Activated gamma-delta T cell treated with Interleukin-2 at 50 U/mL for 16 hours (primary cell): ENCODE data around the gene SMAD5.
A peak's percentile ranks its signal among the peaks of the same experiment; 100 is the strongest.

ENCODE experiments used
- DNase-seq: peaks from one replicate; pipeline ENCODE4 v3.0.0-alpha.2; 2020

SMAD5 gene

DNA sequence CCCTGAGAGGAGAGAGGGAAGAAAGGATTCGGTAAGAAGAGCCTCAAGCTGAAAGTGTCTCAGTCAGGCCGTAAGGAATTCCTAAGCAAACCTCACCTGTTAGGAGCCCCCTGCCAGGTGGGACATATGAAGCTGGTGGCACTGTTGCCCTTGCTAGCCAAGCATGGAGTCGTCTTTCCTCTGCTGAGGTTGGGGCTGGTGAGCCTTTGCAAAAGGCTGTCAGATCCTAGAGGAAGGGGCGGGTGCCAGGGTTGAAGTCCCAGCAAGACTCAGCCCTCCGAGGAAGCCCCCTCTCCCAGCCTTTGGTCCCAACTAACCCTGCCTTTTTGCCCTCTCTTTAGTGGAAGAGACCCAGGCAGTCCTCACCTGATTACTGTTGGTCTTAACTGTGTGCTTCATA is 65.8 kb downstream of the SMAD5 start:
- no peak for DNase-seq

DNA sequence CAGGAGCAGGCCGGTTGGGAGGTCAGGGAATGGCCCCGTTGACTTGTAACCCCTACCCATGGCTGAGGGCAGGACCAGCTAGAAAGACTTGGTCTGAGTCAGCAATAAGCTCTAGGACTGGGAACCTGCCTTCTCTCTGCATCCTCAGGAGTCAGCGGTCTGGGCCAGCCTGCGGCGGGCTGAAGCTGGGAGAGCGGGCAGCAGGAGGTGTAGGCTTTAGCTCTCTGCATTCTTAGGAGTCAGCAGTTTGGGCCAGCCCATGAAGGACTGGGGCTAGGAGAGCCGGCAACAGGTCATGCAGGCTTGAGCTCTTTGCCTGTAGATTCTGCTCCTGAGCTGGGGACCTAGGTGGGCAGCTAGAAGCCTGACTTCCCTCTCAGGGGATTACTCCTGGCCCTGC is 66.8 kb downstream of the SMAD5 start:
- DNase-seq, result no peak

DNA sequence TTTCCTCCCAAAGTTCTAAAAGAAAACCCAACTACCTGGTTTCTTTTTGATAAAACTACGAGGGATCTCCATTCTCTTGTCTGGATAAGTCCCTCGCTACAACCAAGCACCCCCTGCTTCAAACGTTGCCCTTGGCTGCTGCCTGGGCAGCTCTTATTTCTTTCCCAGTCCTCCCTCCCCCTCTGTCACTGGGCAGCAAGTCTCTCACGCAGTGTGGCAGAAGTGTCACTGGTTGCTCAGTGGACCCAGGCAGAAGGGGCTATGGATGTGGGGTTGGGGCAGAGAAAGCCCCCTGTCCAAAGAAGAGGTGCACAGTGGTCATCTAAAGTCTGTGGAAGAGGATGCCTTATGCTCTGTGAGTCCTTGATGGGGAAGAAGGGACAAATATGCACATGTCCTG is 67.5 kb downstream of the SMAD5 start:
- DNase-seq, result no peak

DNA sequence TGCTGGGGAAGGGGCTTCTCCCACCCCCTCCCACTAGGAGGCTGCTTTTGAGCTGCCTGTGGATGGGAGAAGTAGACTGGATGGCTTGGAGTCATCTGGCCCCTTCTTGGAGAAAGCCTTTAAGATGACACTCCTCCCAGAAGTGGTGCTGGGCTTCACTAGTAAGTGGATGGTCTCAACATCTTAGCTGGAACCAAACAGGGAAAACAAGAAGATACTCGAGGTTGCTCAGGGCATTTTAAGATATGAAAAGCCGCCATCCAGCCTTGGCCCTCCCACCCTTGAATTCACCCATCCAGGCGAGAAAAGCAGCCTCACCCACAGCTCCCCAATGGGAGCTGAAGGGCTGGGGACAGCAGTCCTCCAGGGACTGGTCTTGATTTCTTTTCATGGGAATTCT is 68.1 kb downstream of the SMAD5 start:
- DNase-seq, result no peak

- DNase-seq, result no peak
These were observed 69.2 kb downstream of the SMAD5 start for GRCh38 chr5:136201870-136202269.

DNA sequence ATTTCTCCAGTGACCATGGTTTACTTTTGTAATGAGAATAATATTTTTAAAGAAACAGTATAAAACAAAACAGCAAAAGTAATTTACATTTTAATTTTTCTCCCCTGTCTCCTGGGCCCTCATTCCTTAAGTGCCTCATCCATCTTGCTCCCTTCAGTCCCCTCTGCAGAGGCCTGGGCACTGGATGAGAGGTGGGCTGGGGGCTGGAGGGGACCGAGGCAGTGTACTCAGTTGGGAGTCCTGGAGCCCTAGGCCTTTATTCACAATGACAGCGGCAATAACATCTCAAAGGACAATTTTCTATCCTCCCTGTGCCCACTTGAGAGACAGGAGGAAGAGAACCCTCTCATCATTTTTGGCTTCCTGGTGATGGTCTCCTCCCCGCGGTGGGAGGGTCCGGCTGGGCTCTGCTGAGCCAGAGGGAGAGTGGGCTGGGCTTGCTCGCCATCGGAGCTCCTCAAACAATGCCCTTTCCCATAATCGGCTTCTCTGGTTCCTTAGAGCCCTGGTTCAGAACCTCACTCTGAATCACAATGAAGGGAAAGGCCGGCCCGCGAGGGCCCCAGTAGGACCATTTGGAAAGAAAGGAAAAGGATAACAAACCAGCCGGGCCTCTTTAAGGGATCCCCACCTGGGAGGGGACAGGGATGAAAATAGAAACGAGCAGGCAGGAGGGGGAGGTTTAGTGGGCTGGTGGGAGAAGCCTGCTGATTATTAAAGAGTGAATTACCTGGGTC is 70.0 kb downstream of the SMAD5 start:
- DNase-seq, result no peak

GRCh38 chr5:136203303-136203922 is 70.8 kb downstream of the SMAD5 start:
- no peak for DNase-seq

GRCh38 chr5:136205061-136205702 is 72.5 kb downstream of the SMAD5 start:
- no peak for DNase-seq

- no peak for DNase-seq
These were observed 73.3 kb downstream of the SMAD5 start for GRCh38 chr5:136205941-136206340.

GRCh38 chr5:136206361-136206760 is 73.7 kb downstream of the SMAD5 start:
- DNase-seq, result no peak

- DNase-seq, result no peak
These were observed 75.0 kb downstream of the SMAD5 start for GRCh38 chr5:136207631-136208030.

DNA sequence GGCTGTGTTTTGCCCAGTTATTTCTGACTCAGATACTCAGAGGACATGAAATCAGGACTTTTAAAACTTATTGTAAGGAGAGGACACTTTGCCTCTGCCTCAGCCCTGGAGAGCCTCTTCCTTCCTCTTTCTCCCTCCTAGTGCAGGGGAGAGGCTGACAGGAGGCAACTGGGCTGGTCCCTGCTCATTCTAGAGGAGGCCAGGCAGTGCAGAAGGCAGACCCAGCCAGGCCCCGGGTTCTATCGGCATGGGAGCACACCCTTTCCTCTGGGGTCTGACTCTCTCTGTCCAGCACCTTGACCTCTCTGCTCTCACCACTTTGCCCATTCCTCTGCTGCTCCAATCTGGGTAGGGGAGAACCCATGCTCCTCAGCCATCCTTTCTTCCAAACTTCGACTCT is 76.3 kb downstream of the SMAD5 start:
- no peak for DNase-seq

DNA sequence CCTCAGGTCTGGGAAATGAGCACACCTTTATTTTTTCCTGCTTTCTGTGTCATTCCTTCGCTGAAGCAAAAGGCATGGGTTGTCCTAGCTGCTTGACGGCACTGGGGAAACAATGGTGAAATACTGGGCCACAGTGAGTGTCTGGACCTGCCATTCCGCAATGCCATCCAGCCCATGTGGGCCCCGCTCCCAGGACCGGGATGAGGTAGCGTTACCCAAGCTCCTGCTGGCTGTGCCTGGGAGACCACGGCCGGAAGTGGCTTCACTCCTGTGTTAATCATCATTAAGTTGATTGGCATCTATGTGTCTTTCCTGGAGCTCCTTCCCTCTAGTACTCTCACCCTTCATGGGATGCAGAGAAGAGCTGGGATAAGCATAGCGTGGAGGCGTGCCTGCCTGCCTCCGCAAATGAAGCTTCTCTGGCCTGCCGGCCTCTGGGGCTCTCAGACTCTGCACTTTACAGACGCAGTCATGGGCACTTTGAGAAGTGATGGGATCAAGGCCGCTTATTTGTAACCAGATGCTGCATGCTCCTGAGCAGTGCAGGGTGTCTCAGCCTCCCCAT is 76.8 kb downstream of the SMAD5 start:
- DNase-seq, result no peak

DNA sequence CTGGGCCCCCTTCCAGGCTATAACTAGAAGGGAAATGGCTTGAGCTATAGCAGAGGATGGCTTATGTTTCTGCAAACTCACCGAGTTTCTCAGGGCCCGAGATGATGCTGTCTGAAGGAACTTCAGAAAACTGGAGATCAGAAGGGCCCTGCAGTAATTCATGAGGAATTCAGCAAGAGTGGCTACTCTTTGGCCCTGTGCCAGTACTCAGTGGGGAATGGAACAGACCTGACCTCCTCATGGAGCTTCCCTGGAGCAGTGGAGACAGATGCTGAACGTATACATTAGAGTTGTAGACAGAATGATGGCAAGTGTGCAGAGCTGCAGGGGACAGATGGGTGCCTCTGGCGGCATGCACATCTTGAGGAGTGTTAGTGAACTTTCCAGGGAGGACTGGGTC is 77.6 kb downstream of the SMAD5 start:
- DNase-seq, result no peak

- DNase-seq, result no peak
These were observed 78.8 kb downstream of the SMAD5 start for GRCh38 chr5:136211282-136212040.

GRCh38 chr5:136212252-136212721 is 79.6 kb downstream of the SMAD5 start:
- DNase-seq, result peak; percentile 46

- no peak for DNase-seq
These were observed 81.4 kb downstream of the SMAD5 start for GRCh38 chr5:136213919-136214493.

DNA sequence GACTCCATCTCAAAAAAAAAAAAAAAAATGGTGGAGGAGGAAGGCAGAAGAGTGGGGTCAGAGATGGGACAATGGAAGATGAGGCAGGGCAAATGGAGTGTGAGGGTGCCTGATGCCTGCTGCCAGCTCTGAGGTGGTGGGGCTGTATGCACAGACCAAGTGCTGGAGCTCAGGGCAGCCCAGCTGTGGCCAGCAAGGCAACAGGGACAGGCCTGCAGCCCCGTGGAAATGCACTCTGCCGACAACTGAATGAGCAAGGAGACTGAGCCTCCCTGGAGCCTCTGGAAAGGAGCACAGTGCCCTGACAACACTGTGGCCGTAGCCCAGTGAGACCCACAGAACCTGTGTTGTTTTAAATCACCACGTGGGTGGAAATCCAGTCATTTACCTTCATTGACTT is 83.2 kb downstream of the SMAD5 start:
- DNase-seq, result no peak

- DNase-seq, result no peak
These were observed 83.6 kb downstream of the SMAD5 start for GRCh38 chr5:136216230-136216629.

DNA sequence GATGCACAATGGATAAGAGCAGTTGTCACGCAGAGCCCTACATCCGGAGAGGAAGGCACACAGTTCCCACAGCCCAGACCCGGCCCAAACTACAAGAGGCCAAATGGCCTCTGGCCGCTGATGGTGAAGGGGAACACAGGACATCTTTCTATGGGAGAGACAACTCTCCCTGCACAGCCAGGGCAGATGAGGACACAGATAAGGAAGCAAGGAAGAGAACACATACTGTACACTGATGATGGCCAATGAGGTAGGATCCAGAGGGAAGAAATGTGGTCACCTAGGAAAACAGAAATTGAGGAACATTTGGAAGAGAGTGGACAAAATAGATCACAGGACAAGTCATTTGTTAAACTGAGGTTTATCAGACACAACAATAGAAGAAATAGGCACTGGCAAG is 88.7 kb downstream of the SMAD5 start:
- no peak for DNase-seq

- DNase-seq, result no peak
These were observed 90.1 kb downstream of the SMAD5 start for GRCh38 chr5:136222580-136223235.

- no peak for DNase-seq
These were observed 93.2 kb downstream of the SMAD5 start for GRCh38 chr5:136225796-136226195.
